K562 (cell line): Measurements from ENCODE around the gene ARL13B. TPM values are rescaled to one million over a fixed set of nuclear protein-coding genes. Genes with fewer than 3 reads are reported as not detected.

Experiments
- CSDE1 ChIP-seq, 2 experiments: fragments of 450-650 bp; IDR thresholded peaks; 2 replicates each; pipeline ENCODE4 v1.6.1; 2016; ENCODE audit warnings: mild to moderate bottlenecking in 1 of 2
- HDGF ChIP-seq: fragments of 450-650 bp; IDR thresholded peaks from 2 replicates; pipeline ENCODE4 v1.6.1; 2016
- HMGXB4 ChIP-seq: sonication (generic); formaldehyde crosslinking; IDR thresholded peaks from 2 replicates; pipeline ENCODE4 v1.8.1; 2023; ENCODE audit warnings: mild to moderate bottlenecking, missing genetic modification reagents
- KHSRP ChIP-seq: fragments of 450-650 bp; IDR thresholded peaks from 2 replicates; pipeline ENCODE4 v1.6.1; 2017
- NFE2 ChIP-seq: IDR thresholded peaks from 2 replicates; pipeline ENCODE4 v1.6.1; 2014; ENCODE audit warnings: antibody characterized with exemption, low read depth
- RERE ChIP-seq: sonication (generic); formaldehyde crosslinking; IDR thresholded peaks from 2 replicates; pipeline ENCODE4 v1.8.0; 2023; ENCODE audit warnings: missing genetic modification reagents, mild to moderate bottlenecking, borderline replicate concordance
- ZBTB12 ChIP-seq: fragments of 250-450 bp; sonication (Bioruptor Pico); IDR thresholded peaks from 2 replicates; pipeline ENCODE4 v1.4.0; 2020
- ZNF263 ChIP-seq: sonication (generic); formaldehyde crosslinking; IDR thresholded peaks from 2 replicates; pipeline ENCODE4 v1.8.0; 2022; ENCODE audit warnings: mild to moderate bottlenecking, missing genetic modification reagents, borderline replicate concordance
- ZNF586 ChIP-seq: fragments of 450-650 bp; formaldehyde crosslinking; conservative IDR thresholded peaks from 2 replicates; pipeline ENCODE4 v1.4.0; 2020; ENCODE audit warnings: mild to moderate bottlenecking, moderate library complexity
- polyA plus RNA-seq, 8 experiments: library from polyadenylated mRNA; depleted of rRNA in 4 of 8; stranded (reverse) in 5 of 8; unstranded in 3 of 8; fragments of >200 nt; fragmentation: Nextera tagmentation in 2 of 8; fragmentation: Illumina TruSeq in 1 of 8; extraction: Ambion mirVana in 2 of 8; extraction: Trizol in 1 of 8; gene quantifications; 2 replicates each; pipeline versions ENCODE4 v1.2.1 to v1.2.3, GENCODE V29; 2011 to 2014; ENCODE audit warnings: inconsistent platforms in 1 of 8, missing spikeins in 1 of 8
- total RNA-seq, 7 experiments: library from RNA; depleted of rRNA in 6 of 7; stranded (reverse); fragments of >200 nt in 6 of 7; fragmentation: Illumina TruSeq in 2 of 7; extraction: Trizol in 2 of 7; gene quantifications; 2 replicates each; pipeline versions ENCODE4 v1.2.1 to v1.2.3, GENCODE V29; 2011 to 2021; ENCODE audit warnings: low replicate concordance in 1 of 7
- TF ChIP-seq, protein P1 (sequence below): fragments of 450-650 bp; IDR thresholded peaks from 2 replicates; pipeline ENCODE4 v1.6.1; 2018; ENCODE audit warnings: mild to moderate bottlenecking, low read depth; ENCODE audit not compliant: partially characterized antibody

ARL13B gene
- total and polyA plus RNA-seq, 9 of the 15 experiments (the other 6 are each of a cell fraction or from before 2014, with no cell fraction given): 4.1 to 16.9 (median 12.2) TPM

- TF ChIP-seq RERE (CRISPR knock-in tag) (no peak), NFE2 (no peak), ZBTB12 (no peak), HMGXB4 (CRISPR knock-in tag) (no peak), CSDE1 (IDR thresholded peaks at IDR 0.05) (no peak), HDGF (no peak), KHSRP (no peak), ZNF263 (CRISPR knock-in tag) (no peak), ZNF586 (CRISPR knock-in tag) (no peak)
- TF ChIP-seq, protein P1, sequence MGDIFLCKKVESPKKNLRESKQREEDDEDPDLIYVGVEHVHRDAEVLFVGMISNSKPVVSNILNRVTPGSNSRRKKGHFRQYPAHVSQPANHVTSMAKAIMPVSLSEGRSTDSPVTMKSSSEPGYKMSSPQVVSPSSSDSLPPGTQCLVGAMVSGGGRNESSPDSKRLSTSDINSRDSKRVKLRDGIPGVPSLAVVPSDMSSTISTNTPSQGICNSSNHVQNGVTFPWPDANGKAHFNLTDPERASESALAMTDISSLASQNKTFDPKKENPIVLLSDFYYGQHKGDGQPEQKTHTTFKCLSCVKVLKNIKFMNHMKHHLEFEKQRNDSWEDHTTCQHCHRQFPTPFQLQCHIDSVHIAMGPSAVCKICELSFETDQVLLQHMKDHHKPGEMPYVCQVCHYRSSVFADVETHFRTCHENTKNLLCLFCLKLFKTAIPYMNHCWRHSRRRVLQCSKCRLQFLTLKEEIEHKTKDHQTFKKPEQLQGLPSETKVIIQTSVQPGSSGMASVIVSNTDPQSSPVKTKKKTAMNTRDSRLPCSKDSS: no peak
These were observed 101.9 kb downstream of the ARL13B start (continued) for GRCh38 chr3:94081884-94082283.
